ENCODE data around the gene HERC6. TPM values are rescaled to one million over a fixed set of nuclear protein-coding genes. Genes with fewer than 3 reads are reported as not detected.
"Not testable (repeated sequence)": the region's sequence is repeated elsewhere in the genome, so short reads cannot be mapped to it uniquely, and the experiment has no call there.

Gene HERC6
- total RNA-seq, 1 donor from 2014 or later: 7.2 TPM

GRCh38 chr4:88390128-88390527 lies 11.5 kb downstream of the HERC6 start:
- no peak for DNase-seq (ENCODE audit: low read depth, low spot score)

- DNase-seq (ENCODE audit: low read depth, low spot score): no peak
These were observed 13.1 kb downstream of the HERC6 start for GRCh38 chr4:88391703-88392102.

- DNase-seq (ENCODE audit: low read depth, low spot score): no peak
These were observed 18.0 kb downstream of the HERC6 start for GRCh38 chr4:88396681-88397080.

GRCh38 chr4:88398381-88398780 lies 19.7 kb downstream of the HERC6 start:
- no peak for DNase-seq (ENCODE audit: low read depth, low spot score)

GRCh38 chr4:88409206-88409605 lies 30.6 kb downstream of the HERC6 start:
- DNase-seq (ENCODE audit: low read depth, low spot score): no peak

GRCh38 chr4:88409789-88410188 lies 31.1 kb downstream of the HERC6 start:
- no peak for DNase-seq (ENCODE audit: low read depth, low spot score)

DNA sequence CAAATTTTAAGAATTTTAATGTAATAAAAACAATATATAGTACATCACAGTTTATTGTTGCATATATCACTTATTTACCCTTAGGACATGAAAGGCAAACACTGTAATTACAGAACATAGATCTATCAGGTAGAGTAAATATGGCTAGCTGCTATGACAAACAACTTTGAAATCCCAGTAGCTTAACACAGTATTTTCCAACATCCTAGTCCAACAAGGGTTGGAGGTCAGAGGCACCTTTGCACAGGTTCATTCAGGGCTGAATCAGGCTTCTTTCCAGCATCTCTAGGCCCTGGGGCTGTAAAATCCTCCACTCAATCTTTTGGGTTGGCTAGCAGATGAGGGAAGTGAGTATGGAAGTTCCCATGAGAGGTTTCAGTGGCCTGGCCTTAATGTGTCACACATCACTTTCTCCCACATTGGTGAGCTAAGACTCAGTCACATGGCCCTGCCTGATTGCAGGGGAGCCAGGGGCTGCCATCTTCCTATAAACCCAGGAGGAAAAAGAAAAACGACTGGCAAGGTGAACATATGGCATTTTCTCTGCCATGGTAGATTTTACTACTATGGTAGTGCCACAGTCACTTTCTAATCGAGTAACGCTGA lies 32.9 kb downstream of the HERC6 start:
- no peak for DNase-seq (ENCODE audit: low read depth, low spot score)

DNA sequence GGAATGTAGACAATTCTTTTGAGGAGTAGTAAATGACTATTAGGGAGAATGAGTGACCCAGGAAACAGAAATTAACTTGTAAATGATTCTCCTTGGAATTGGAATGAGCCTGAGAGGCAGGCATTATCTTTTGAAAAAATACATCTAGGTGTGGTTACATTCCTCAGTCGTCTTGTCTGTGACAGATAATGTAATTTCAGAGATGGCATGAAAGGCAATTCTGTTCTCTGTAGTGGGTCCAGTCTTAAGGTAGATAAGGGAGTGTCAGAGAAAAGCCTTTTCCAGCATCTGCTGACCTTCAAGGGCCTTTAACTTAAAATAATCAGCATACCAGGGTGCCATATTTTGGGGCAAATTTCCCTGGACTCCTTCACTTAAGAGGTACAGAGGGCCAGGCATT lies 35.1 kb downstream of the HERC6 start:
- DNase-seq (ENCODE audit: low read depth, low spot score): no peak

- no peak for DNase-seq (ENCODE audit: low read depth, low spot score)
These were observed 36.1 kb downstream of the HERC6 start for GRCh38 chr4:88414755-88415154.

DNA sequence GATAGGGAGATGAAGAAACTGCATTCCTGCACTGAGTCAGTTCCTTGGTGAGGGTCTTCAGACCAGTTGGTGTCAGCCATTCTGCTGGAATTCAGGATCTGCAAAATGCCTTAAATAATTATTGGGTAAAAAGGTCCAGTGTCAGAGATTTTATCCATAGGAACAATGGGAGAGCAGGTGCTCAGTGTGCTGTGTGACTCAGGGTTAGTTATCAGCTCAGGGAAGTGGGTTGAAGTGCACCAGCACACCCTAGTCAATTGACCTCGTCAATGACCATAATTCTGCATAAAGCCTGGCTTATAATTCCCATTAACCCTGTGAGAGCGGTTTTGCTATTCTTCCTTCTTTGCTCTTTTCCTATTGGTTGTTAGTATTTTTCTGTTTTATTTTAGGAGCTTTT lies 37.3 kb downstream of the HERC6 start:
- no peak for DNase-seq (ENCODE audit: low read depth, low spot score)

DNA sequence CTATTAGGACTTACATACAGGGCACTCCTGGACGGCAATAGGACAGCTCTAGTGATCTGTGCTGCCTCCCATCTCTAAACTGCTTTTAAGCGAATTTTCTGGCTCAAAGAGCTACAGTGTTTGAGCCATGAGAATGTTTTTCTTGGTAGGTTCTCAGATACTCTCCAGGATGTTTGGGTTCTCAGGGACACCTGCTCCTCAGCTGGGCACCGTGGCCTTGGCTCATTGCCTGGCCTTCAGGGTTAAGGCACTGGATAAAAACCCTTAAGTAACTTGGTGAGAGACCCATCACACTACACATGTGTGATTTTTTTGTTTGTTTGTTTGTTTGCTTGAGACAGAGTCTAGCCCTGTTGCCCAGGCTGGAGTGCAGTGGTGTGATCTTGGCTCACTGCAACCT lies 39.8 kb downstream of the HERC6 start:
- no peak for DNase-seq (ENCODE audit: low read depth, low spot score)

DNA sequence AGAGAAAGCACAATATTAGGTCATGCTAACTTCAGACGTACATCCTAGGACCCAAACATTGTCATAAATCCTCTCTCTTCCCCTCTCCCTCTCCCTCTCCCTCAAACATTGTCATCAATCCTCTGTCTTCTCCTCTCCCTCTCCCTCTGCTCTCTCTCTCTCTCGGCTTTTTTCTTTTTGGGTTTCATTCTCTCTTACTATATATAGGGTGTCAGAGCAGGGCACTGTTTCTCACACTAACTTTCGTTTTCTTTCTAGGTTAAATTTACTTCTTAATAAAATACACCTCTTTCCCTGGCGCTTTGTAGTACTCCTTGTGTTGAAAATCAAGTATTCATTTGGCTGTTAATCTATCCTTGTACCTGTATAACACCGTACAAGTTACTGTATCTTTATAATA lies 41.2 kb downstream of the HERC6 start:
- DNase-seq (ENCODE audit: low read depth, low spot score): no peak

DNA sequence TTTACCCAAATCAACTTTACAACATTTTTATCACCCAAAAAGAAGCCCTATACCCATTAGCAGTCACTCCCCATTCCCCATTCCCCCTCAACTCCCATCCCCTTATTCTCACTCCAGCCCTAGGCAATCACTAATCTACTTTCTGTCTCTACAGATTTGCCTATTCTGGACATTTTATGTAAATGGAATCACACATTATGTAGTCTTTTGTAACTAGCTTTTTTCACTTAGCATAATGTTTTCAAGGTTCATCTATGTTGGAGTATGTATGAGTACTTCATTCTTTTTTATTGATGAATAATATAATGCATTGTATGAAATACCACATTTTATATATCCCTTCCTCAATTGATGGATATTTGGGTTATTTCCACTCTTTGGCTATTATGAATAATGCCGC lies 42.2 kb downstream of the HERC6 start:
- DNase-seq (ENCODE audit: low read depth, low spot score): no peak

DNA sequence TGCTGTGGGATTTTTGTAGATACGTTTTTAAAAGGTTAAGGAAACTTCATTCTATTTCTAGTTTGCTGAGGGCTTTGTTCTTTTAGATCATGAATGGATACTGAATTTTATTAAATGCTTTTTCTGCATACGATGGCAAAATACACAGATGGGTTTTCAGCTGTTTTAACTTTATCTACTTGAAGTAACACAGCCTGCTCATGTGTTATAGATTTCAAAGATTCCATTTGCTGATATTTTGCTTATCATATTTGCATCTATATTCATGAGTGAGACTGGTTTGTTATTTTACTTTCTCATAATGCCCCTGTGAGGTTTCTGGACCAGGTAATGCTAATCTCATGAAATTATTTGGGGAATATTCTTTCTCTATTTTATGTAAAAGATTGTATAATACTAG lies 43.8 kb downstream of the HERC6 start:
- DNase-seq (ENCODE audit: low read depth, low spot score): no peak

DNA sequence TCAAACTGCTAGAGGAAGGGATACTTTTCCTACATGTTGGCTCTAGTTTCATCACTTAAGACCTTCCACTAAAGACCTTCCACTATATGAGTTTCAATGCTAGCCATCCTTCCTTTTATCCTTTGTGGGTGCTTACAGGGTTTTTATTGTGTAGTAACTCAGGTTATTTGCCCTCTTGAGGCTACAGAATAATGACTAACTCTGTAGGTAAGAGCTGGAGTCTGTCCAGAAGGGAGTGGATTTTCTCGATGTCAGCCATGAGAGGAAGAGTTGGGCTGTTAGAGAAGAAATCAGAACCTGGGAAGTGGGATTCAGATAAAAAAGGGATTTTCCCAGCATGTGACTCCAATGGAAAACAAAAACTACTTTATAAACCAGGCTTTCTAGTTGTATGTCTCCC lies 50.7 kb downstream of the HERC6 start:
- no peak for DNase-seq (ENCODE audit: low read depth, low spot score)

- DNase-seq (ENCODE audit: low read depth, low spot score): no peak
These were observed 57.5 kb downstream of the HERC6 start for GRCh38 chr4:88435987-88436693.

DNA sequence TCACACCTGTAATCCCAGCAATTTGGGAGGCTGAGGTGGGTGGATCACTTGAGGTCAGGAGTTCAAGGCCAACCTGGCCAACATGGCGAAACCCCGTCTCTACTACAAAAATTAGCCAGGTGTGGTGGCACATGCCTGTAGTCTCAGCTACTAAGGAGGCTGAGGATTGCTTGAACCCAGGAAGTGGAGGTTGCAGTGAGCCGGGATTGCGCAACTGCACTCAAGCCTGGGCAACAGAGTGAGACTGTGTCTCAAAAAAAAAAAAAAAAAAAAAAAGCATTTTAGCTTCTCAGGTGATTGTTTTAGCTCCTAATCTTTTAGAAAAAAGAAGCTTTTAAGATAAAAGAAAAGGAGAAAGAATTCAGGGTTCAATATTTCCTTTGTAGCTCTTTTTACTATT lies 59.2 kb downstream of the HERC6 start:
- DNase-seq (ENCODE audit: low read depth, low spot score): not testable (repeated sequence)

GRCh38 chr4:88439161-88439760 lies 60.6 kb downstream of the HERC6 start:
- no peak for DNase-seq (ENCODE audit: low read depth, low spot score)

GRCh38 chr4:88440146-88440545 lies 61.5 kb downstream of the HERC6 start:
- no peak for DNase-seq (ENCODE audit: low read depth, low spot score)

DNA sequence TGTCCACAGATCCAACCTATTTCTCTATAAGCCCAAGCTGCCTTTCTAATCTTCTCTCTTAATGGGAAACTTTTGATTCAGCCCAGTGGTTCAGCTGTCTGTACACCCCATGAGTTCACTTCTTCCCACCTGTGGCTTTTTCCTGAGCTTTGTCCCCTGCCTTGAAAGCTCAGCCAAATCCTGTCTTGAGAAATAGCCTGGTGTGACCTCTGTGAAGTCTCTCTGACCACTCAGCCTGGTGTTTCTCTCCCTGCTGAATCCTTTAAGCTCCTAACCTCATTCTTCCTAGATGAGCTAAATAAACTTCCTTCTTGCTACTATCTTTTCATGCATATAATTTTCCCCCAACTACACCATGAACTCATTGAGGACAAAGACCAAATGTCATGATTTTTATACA lies 63.0 kb downstream of the HERC6 start:
- no peak for DNase-seq (ENCODE audit: low read depth, low spot score)

GRCh38 chr4:88442689-88443191 lies 64.1 kb downstream of the HERC6 start:
- DNase-seq (ENCODE audit: low read depth, low spot score): no peak

GRCh38 chr4:88443486-88443885 lies 64.8 kb downstream of the HERC6 start:
- DNase-seq (ENCODE audit: low read depth, low spot score): no peak

- DNase-seq (ENCODE audit: low read depth, low spot score): no peak
These were observed 66.6 kb downstream of the HERC6 start for GRCh38 chr4:88445252-88445651.
